ENCODE results near the gene MAP1B.

MAP1B gene

DNA sequence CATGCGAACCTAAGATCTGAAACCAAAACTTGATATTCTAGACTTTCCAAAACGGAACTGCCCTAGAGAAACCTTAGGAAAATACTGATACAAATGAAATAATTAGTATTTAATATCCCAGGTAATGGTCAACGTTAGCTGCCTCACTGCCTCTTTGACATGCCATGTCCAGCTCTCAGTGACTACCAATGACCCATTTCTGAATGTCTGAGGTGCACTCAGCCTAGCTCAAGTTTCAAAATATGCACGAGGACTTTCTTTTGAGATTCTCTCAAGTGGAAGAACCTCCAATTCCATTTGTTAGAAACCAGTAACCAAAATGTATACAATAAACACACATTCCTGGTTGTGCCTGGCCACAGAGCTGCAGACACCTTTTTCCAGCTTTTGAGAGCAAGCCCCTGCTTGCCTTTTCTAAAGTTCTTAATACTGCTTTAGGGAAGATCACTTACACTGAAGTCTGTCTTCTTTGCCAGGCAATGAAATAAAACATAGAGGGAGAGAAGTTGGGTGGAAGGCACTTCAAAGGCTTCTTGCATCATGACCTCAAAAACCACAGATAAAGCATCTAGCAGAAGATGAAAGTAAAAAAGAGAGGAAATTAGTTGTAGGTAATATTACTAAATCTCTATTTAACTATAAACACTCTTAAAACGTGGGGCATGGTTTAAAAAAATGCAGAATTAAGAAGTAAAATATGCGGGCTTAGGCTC lies 124.9 kb downstream of the MAP1B start:
- no peak for DNase-seq

DNA sequence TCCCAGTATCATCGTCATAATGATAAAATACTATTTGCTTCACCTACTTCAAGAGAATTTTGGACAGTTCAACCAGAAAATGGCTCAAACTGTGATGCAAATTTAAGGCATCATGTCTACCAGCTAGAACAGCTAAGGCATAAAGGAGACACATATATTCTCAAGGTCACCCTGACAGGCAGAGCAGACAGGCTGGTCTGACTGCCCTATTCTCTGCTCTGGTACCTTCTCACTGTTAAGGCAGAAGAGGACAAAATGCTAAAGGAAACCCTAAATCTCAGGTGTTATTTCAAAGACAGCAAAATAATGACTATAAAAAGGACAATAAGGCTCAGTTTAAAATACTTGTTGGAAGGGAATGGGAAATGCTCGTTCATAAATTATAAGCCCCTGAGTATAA lies 125.6 kb downstream of the MAP1B start:
- DNase-seq = no peak

DNA sequence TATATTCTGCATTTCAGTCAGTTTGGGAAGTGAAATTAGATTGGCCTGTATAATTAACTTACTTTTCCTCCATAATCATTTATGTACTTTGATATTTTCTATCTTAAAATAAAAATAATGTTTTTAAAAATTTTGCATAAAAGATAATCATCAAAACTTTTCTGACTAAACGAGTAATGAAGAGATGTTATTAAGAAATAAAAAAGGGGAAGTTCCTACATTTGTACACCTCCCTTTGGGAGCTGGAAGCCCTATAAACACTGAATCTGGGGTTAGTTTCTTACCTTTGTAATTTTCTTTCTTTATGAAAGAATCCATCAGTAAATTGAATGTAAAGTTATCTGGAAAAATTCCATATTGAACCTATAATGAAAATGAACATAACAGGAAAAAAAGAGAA lies 126.6 kb downstream of the MAP1B start:
- DNase-seq = no peak

DNA sequence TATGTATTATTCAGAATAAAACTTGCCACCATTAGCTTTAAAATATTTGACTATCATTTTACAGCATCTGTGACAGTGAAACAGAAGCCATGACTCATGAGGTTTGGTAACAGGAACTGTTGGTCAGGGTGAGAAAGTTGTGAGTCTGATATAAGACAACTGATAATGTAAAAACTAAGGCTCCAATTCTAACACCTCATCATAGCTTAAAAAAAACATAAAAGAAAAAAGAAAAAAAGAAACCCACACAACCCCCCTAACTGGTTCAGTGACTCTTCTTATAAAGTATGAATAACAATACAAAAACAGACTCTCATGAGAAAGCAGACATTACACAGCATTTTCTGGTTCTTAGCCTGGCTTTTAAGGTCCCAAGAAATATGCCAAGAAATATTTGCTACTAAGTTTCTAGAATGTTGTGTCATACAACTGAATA lies 127.0 kb downstream of the MAP1B start:
- no peak for DNase-seq

DNA sequence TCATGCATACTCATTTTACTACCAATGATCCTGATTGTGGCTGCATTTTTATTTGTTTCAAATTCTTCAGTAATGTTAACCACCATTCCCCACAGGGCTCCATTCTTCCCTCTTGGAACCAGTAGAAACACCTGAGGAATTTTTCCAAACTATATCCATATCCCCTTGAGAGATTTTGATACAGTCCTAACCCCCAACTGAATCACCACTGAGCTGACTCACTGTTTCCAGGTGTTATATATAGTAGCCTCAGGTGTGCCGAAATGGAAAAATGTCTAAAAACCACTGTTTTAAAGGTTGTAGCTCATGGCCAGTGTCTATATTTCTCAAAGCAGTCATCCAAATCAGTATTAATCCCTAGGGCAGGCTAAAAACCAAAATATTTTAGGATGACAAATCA lies 127.6 kb downstream of the MAP1B start:
- DNase-seq = no peak

DNA sequence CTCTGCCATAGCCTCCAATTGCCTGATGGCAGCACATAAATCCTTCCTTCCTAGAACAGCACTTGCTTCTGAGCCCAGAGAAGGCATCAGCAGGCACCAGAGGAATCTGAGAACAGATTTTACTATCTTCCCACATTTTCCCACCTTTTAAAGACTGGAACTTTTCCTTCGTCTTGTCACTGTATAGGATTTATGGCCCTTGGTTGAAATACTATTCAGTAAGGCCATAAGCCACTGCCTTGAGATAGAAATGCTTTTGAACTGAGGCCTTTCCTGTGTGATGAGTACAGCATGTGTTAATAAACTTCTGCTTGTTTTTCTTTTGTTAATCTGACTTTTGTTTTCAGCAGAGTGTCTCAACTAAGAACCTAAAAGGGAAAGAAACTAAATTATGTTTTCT lies 128.4 kb downstream of the MAP1B start:
- no peak for DNase-seq

DNA sequence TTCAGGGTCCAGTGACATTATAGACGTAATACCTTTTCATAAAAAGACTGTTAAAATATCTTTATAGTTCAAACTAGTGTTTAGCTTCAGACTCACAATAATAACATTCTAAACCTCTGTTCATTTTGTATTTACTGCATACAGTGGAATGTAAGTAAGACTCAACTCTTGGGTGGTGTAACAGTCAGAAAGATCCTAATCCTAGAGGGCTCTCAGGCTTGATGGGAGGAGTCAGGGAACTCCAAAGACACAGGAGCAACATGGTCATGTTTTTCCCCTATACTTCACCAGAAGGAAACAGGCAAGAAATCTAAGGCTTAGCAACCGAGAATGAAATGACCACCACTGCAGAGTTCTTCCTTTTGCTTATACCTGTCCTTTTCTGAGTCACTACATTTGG lies 130.1 kb downstream of the MAP1B start:
- DNase-seq = no peak

DNA sequence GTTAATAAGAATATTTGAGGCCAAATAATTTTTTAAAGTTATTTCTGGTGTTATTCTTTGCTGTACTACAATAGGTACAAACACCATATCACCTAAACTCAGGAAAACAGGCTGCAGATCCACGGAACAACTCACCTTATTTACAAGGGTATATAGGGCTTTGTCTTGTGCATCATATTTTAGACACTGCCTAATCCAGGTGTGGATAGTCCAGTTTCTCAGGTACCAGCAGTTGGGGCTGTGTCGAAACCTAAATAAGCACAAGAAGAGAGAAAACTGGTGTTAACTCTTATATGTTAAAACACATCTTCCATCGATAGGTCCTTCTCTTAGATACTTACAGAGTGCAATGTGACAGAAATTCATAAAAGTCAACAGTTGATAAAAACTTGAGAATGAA lies 130.6 kb downstream of the MAP1B start:
- no peak for DNase-seq

DNA sequence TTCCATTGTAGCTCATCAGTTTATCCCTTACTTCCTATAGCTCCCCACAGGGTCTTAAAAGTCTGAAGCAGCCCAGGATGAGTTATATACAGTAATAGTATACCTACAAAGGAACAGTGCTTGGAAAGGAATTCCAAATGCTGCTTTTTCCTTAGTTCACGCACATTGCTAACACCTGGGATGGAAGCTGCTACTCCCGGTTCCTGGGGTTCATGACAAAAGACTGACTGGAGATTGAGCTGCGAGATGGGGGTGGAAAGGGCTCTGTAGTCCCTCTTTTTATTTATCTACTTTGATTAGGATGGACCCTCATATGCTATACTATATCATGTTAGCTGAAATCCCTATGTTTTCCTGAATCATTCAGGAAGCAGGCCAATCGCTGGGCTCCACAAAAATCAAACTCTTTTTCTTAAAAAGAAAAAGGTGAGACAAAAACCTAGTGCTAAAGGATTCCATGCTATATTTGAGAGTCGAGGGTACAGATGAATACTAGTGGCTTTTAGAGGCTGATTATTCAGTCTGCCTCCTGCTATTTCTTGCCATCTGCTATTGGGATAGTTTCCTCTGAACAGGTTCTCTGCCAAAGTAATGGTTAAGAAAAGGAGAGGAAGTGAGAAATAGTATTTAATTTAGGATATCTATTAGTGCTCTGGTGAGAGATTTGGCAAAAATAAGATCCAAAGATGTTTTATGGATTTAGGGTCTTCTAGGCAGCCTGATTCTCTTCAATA lies 131.6 kb downstream of the MAP1B start:
- DNase-seq = no peak

DNA sequence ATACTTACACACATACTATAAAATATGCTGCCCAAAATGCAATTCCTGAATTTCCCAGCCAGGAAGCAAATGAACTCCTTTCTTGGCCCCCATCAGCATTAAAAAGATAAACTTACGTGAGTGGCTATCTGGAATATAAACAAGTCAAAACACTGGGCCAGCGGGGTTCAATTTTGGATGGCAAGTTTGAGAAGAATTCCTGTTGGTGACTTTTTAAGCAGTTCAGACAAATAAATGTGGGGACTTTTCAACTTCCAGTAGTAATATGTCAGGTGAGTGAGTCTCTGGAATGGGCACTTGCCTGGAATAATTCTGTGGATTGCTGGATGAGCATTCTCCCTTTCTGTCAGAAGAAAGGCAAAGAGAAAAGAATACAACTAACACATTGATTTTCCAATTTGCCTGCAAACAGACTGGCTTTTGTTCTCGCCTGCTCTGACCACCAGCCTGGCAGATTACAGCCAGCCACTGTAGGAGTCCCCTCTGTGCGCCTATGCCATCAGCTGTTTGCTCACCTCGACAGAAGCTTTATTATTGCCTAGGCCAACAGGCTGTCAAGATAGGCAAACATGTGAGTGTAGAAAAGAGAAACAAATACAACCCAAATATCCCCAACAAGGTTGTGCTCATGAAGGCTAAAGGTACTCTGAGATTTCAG lies 134.2 kb downstream of the MAP1B start:
- peak; percentile 84 for DNase-seq

DNA sequence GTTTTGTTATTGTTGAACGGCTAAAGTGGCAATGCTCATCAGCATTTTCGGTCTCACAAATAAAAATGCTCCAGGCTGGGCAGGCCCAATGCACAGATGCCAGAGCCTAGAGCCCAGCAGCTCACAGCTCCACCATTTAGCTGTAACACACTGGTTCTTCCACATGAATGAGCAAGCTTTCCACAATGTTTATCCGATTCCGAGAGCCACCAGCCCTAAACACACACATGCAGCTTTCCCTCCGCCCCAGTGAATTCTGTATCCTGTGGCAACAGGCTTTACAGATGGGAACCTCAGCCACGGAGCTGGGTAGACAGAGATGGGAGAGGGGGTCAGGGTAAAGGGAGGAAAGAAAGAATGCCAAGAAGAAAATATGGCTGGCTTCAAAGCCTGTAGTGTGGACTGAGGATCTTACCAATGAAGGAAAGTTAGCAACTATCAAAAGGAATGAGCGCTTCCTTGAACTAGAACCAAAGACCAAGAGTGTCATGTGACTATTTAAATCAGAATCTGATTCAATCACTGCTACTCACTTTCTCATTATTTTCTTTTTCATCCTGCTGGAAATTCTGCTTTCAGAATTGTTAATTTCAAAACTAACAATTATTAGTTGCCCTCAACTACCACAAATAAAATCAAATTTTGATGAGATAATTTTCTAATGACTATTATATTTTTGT lies 135.7 kb downstream of the MAP1B start:
- DNase-seq = peak; percentile 24

DNA sequence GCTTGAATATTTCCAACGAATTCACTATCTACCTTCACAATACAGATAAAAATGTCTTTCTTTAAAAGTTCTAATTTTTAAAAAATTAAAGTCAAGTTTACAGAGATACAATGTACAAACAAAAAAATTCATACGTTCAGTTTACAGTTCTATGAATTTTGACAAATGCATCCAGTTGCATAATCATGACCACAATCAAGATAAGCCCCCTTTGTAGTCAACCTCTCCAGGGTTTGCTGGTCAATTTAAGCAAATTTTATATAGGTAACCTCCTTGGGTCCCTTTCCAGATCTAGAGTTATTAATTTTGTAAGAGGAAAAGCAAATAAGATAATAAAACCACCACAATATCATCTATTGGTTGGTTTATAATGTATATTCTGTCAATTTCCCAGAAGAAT lies 136.4 kb downstream of the MAP1B start:
- no peak for DNase-seq

DNA sequence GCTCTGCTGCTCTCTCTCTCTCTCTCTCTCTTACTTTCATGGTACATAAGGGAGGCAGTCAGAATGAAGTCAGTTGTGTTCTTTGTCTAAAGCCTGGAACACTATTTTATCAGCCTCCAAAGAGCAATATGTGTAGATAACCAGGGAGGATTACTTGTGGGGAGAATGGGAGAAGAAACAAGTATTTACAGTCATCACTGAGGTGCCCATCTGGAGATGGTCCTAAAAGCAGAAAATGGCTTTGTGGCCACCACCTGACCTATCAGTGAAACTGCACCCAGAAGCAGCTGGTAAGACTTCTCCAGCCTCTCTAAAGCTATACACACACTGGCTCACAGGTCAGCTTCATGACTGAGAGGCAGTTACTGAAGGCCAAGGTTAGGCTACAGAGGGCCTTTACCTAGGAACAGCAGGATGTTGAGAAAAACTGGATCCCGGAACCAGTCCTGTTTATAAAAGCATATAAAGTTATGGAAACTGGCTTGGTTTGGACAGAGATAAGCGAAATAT lies 137.6 kb downstream of the MAP1B start:
- DNase-seq = peak; percentile 72

DNA sequence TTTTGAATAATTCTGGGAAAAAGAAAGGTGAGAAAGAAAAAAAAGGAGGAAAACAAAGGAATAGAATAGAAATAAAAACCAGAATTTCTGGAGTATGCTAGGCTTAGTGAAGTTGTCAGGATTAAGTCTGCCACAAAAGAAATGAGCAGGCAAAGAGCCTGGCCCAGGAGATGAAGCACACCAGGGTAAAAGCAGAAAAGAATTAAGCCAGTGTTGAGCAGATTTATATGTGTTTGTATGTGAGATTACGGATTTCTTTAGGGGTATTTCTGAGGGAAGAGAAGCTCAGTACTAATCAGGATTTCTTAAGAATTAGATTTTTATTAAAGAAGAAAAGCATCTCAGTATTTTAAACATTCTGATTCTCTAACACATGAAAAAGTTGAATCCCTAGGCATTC lies 138.3 kb downstream of the MAP1B start:
- no peak for DNase-seq

DNA sequence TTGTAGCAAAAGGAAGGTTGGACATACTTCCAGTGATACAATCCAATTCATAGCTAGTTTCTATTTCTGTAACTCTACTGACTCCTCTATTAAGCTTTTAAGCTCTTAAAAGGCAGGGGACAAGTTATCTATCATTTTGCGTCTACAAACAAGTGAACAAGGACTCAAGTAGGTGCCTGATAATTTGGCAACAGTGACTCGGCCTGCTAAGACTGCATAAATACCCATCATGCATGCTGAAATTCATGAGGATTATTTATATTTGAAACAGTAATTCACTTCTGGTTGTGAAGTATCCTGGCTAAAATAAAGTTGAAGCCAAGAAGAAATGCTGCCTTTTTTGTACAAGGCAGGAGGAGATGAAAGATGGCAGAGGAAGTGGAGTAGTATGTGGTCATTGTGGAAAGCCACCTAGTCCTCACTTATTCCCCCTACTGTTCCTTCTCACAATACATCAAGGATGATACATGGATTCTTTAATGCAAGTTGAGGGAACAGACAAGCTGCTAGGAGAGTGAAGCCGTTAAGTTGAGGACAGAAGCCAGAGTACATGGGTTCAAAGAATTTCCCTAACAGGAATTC lies 138.8 kb downstream of the MAP1B start:
- peak; percentile 45 for DNase-seq

DNA sequence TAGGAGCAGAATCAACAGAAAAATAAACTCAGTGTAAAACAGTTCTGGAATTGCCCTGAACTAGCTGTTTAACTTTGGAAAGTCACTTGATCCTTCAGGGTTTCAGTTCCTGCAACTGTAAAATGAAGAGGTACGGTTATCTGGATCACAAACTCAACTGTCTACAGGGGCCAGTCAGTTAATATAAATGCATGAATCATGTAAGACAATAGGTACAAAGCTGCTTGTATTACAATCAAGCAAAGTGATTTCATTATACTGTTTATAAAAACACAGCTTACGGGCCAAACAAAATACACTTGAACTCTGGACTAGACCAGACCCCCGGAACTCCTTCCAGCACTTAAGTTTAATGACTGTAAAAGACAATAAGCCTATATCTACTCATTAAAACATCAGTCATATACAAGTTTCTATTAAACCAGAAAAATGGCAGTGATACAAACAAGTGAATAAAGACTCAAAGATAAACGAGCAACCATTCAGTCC lies 139.7 kb downstream of the MAP1B start:
- no peak for DNase-seq

DNA sequence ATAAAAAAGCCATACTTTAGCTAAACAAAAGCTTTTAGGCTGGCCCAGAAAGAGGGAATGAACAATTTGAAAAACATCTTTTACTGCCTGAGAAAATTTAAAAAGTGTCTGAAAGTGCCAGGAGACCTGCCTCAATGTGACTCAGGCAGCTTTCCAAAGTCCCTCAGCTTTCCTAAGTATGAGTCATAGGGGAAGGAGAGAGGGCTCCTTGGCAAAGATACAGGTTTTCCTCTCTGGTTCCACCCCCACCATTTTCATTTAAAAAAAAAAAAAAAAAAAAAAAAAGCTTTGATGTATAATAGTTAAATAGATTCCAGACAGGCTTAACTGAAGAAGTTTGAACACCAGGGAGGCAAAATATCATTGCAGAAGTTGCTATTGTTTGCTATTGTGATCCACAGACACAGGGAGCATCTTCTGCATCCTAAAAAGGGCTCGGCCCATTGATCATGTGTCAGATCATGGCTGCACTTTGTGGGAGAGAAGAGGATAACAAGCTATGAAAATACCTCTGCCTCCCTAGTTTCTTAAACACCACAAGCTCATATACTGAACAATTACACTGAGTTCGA lies 141.2 kb downstream of the MAP1B start:
- DNase-seq = peak; percentile 59

DNA sequence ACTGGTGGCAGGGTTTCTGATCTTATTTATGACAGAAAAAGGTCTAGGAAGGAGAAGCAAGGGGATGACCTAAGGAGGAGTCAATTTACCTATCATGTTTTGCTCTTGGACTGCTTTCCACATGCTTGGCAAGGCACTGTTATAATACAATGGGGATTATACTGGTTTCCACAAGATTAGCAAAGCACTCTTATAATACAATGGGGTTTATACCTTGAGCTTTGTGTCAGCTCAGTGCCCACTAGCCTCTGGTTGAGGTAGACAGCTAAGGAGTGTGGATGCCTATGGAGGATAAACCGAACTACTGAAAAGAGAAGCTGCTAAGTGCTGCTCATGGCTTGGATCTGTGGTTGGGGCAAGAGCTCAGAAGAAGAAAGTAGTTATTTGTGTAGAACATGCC lies 144.1 kb downstream of the MAP1B start:
- DNase-seq = no peak

DNA sequence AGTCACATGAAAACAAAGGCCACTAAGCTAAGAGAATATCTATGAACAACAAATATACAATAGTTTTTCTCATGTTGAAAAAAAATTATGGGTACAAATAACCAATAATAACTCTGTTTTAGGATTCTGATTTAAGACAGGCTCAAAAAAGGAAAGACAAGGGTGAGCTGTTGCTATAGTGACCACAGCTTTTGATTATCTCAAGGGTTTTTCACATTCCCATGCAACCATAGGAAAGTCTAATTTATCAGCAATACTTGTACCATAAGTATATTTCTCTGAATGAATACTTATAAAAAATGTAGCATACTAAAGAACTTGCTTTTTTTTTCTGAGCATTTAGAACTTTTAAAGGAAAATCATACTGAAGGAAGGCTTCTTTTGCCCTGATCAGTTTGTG lies 144.7 kb downstream of the MAP1B start:
- no peak for DNase-seq

DNA sequence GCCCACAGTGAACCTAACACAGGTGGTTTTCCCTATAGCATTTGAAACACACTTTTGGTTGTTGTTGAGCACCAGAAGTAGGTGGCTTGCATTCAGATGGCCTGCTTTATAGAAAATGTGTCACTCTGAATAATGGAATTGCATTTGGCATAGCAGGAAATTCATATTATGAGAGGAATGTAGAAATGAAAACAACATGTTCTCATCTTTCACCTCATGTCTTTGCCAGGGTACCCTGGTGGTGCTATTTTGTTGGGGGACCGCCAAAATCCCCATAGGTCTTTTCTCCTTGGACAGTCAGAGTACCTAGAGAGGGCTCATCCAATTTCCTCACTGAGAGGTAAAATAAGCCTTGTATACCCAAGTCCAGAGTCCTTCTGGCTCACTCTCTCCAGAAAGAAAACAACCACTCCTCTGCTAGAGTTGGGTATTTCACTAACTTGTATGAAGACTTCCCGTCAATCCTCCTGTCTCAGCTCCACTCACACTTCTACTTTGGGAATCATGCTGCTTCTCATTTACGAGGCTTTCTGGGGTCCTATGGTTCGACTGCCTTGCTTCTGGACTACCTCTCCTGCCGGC lies 145.4 kb downstream of the MAP1B start:
- DNase-seq = no peak

DNA sequence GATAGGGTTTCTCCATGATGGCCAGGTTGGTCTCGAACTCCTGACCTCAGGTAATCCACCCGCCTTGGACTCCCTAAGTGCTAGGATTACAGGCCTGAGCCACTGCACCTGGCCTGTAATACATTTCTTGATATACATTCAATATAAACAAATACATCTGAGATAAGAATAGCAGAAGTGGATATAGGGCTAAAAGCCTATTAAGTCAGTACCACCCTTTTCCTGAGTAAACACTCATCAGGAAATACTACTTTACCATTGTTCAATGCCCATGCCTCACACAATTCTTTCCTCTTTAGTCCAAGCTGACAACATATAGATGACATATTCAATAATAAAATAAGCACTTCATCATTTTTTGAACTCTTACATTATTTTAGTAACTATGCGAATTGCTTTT lies 148.0 kb downstream of the MAP1B start:
- DNase-seq = no peak

DNA sequence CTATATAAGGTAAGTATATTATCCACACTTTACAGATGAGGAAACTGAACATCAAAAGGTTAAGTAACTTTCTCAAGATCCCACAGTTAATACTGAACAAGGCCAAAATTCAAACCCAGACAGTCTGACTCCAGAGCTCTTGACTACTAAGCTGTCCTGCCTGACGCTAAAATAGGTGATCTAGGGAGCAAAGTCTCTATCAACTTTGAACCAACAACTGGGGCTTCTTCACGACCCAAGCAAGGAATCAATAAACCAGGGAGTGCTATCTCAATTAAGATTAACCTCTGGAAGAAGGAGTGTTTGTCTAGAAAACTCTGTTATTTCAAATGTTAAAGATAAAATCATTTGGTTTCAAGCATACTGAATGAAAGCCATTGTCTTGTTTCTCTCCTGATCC lies 148.4 kb downstream of the MAP1B start:
- no peak for DNase-seq

Data from midbrain (tissue), 1 donor.